RCC 7860 (cell line): ENCODE measurements around the gene TJP2.

Source experiments
- DNase-seq: peaks from one replicate; pipeline ENCODE4 v3.0.0-alpha.2; 2015; ENCODE audit warnings: low spot score
- FAIRE-seq: peaks from 2 replicates; lab custom pipeline; 2012; peaks lifted over from hg19 to GRCh38; lab: Jason Lieb, UNC

The TJP2 gene

DNA sequence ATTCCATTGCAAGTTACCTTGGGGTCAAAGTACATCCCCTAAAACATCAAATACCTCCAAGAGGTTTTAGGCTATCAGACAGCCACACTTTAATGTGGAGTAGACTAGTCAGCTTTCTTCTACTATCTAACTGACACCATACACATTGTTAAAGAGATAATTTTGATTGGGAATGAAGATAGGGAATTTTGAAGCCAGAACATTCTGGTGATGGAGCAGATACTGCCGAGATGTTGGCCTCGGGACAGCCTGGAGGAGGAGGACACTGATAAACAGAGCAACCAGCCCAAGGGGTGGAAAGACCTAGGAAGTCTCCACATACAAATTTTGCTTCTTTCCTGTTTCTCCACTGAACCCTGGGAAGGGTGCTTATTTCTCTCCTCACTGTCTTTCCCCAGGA is 14.9 kb downstream of the TJP2 start:
- DNase-seq: no peak
- no peak for FAIRE-seq

DNA sequence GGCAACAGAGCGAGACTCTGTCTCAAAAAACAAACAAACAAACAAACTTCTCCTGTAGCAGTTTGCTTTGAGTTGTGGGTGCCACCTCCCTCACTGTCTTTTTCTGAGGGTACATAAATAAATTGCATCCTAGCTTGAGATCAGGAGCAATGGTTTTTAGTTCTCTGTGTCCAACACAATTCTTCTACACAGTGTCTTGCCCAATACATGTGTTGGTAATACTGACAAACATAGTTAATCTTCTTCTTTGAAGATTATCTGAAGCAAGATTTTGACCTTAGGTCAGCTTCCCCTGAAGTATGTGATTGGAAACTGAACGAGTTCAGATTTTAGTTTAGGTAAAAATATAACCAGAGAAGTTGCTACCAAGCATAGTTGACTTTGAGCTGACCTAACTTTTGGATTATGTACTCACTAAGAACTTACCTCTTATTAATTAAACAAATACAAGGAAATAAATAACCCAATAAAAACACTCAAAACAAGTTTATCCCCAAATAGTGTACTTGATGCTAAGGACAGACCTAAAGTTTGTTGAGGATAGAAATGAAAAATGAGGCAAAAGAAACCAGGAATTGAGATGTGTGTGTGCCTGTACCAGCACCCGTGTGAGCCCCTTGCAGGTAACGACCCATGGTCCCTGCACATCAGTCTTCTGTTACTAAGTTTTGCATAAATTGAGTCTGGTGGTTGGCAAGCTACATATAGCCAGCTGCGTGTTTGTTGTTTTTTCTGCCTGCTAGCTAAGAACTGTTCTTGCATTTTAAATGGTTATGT is 16.2 kb downstream of the TJP2 start:
- FAIRE-seq: no peak
- no peak for DNase-seq

DNA sequence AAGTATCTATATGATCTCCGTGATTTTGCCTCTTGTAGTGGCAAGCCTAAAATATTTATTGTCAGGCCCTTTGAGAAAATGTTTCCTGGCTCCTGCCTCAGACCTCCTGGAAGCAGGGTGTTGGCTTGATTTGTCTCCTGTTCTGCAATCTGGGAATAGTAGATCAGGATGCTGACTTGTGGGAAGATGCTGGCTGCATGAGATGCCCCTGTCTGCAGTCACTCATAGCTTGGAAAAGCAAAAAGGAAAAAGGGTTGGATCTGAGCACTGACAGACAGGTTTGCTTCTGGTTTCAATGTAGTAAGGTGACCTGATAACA is 16.7 kb downstream of the TJP2 start:
- DNase-seq (no peak), FAIRE-seq (no peak)

DNA sequence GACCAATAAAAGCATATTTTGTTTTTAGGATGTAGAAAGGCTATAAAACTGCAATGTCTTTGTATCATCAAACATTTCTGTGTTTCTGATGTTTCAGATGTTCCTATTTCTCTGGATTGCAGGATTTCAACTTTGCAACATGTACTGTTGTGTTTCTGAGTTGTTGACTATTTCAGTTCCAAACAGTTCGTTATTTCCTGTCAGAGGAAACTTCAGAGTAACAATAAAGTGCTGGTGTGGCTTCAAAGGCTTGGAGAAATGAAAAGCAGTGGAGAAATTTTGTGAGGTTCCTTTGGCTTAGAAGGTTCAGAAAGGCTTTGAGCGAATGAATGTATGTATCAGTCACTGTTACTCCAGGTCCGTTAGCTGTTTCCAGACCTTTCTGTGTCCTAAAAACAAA is 17.2 kb downstream of the TJP2 start:
- FAIRE-seq: no peak
- DNase-seq: no peak

DNA sequence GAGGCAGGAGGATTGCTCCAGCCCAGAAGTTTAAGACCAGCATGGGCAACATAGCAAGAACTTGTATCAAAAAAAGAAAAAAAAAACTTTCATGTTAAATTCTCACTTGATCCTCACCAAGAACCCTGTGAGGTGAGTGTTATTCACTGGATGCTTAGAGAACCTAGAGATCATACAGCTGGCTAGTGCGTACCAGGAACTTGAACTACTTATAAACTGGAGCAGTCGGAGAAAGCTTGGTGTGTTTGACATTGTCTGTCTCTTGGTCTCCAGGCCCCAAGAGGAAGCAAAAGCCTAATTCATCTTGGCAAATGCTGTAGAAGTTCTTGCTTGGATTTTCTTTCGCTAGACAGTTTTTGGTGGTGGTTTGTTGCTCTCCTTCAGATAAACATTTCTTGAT is 18.1 kb downstream of the TJP2 start:
- no peak for DNase-seq
- no peak for FAIRE-seq

DNA sequence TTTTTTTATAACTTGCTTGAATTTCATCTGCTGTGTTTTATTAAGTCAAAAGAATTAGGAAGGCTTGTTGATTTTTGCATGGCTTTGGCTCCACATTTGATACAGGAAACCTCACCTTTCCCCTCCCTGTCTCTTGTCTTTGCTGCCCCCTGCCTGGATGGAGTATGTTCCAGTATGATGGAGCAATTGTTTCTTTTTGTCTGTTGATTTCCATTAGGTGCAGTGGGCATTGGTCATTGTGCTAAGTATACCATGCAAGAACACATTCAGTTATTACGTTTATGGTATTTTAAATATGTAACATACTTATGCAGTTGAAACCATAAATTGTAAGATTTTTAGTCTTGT is 19.6 kb downstream of the TJP2 start:
- FAIRE-seq (no peak), DNase-seq (peak; percentile 13)

DNA sequence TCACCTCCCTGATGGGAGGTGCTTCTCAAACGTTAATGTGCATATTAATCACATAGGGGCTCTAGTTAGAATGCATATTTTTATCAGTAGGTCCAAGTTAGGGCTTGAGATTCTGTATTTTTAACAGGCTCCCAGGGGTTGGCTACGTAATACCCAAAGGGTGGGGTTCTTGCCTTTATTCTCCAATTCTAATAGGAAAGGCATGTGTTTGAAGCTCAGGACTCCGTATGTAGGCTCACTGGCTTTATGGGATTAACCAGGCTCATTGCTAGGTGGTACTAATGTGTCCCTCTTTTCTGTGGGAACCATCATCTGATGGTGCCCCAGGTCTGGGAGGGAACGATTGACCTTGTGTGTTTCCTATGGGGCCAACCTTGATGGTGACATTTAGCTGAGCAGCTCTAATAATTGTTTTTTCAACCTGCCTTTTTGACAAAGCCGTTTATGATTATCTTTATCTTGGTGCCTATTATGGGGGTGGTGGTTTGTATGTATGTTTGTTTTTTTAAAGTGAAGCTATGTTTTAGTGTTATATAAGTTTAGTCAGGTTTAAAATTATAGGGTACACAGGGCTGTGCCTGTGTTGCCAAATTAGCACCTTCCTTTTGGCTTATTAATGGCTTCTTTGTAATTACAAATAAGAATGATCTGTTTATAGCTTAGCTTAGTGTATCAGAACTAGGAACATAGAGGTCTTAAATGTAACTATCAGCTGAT is 20.8 kb downstream of the TJP2 start:
- FAIRE-seq: no peak
- no peak for DNase-seq

DNA sequence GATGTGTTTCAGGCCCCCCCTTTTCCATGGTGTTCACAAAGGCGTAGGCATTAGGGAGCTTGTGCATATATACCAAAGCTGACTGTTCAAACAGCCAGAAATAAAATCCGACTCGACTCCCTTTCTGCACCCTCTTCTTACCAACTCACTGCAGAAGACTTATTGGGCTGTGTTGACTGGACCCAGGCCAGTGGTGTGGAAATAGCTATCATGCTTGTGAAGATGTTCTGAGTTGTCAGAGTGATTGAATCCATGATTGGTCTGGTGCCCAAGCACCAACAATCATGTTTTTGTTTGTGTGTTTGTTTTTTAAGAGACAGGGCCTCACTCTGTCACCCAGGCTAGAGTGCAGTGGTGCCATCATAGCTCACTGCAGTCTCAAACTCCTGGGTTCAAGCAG is 21.6 kb downstream of the TJP2 start:
- FAIRE-seq (no peak), DNase-seq (no peak)

DNA sequence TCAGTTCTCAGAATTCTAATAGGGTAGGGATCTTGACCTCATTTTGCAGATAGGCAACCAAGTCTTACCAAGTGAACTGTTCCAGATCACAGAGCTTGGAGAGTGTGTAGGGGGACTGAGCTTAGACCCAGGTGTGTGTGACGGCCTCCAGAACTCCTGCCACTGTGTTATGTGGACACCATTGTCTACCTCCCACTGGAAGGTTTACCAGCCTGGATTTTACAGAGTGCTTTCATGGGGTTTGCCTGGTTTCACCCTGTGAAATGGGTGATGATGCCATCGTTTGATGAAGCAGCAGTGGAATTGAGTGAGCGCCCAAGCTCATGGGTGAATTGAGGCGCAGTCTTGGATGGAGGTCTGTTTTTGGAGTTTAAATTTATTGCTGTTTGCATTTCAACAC is 23.6 kb downstream of the TJP2 start:
- FAIRE-seq: no peak
- DNase-seq: no peak

DNA sequence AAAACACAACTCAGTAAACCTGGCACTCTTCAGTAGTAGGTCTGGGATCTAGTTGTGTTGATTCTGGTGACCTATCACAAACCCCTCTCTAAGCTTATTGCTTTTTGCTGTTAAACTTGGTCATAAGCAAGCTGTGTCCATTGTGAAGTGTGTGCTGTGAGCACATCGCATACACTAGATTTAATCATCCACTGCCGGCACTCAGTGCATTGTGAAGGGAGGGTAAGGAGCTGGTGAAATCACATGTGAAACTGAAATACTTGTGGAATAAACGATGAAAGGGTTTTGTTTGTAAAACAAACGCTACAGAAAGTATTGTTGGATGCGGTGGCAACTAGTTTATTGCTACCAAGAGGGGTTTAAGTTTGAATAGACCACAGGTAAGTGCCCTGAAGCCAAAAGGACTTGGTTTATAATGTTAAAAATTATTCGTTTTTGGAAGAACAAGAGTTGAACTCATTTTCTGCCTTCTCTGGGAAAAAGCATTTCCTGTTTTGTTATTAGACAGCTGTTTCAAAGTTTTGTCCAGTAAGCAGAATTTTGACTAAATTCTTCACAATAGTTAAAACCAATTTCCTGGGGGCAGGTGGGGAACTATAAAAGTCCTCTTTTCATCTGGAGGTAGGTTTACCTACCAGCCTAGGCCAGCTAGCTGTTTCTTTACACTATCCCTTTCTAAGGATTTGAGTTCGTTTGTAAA is 24.6 kb downstream of the TJP2 start:
- DNase-seq: no peak
- no peak for FAIRE-seq

DNA sequence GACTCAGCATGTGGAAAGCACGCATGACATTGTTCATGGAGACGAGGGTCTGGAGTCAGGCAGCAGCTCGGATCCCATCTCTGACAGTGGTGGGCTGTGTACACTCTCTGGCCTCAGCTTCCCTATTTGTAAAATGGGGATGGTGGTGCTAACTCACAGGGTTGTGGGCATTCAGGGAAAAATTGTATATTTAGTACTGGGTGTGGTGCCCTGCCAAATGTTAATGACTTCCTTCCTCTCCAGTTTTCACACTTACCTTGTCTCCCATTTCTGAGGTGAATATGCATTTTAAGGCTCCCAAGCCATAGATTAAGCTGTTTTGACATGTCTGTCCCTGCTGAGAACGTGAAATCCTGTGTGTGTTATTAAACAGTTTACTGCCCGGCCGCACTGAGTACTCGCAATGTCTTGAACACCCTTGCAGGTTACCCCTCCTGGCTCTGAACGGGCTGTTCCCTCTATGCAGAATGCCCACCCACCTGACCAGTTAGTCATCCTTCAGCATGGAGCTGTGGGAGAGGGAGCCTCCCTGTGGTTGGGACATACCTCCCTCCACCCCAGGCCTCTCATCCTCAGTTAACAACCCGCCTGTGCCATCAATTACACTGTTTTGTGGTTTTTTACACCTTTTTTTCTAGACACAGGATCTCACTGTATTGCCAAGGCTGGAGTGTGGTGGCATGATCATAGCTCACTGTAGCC is 25.8 kb downstream of the TJP2 start:
- DNase-seq (peak; percentile 24), FAIRE-seq (no peak)

DNA sequence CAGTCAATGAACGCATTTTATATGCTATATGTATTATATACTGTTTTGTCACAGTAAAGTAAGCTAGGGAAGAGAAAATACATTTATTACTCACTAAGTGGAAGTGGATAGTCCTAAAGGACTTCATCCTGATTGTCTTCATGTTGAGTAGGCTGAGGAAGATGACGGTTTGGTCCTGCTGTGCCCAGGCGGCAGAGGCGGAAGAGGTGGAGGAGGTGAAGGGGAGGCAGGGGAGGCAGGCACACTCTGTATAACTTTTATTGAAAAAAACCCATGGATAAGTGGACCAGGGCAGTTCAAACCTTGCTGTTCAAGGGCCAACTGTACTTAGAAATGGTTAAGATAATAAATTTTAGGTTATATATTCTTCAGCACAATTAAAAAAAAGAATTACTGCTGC is 28.5 kb downstream of the TJP2 start:
- FAIRE-seq (no peak), DNase-seq (no peak)

DNA sequence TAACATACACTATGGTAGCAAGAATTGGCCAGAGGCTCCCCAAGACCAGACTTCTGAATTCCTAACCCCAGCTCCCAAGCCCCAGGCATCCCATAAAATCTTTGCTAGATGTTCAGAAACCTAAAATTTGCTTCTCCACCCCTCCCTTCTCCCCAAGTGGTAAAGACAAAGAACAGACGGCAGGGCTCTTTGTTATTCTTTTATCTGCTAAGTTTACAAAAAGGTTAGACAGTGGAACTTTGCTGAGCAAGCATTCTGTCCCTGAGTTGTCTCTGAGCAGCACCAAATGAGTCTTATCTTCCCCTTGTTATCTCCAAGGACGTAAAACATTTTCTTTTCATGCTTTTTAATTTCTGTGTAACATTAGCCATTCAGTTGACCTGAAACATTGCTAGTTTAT is 30.2 kb downstream of the TJP2 start:
- no peak for DNase-seq
- no peak for FAIRE-seq

DNA sequence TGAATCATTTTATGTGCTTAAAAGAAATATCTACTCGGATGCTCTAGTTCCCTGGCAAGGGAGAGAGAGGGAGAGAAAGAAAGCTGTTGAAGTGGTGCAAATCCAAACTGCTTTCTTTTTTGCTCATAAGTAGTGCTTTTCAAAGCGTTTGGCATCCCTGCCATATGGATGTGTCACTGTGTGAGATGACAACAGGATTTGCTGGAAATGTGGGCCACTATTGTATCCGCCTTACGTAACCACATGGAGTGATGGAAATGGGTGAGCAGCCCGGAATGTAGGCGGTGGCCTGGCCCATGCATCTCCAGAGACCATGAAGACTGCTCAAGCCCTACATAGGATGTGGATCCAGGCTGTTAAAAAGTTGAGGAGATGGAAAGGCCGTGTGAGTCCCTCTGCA is 30.8 kb downstream of the TJP2 start:
- peak; percentile 21 for DNase-seq
- FAIRE-seq: no peak

DNA sequence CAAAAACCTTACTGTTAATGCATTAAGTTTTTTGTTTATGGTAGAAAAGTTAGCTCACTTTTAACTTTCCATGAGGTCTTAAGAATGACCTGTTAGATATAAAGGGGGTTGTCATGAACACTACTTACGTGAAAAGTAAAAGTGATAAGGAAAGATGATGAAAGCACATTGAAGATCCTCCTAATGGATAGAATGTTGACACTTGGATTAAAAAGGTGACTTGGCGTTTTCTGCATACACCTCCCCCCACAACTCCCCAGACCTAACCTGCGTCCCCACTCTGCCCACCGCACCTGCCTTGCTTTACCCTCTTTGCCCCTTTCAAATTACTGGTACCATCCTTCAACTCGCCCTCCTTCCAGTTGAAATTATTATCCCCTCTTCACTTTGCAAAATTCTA is 32.0 kb downstream of the TJP2 start:
- FAIRE-seq (no peak), DNase-seq (no peak)

DNA sequence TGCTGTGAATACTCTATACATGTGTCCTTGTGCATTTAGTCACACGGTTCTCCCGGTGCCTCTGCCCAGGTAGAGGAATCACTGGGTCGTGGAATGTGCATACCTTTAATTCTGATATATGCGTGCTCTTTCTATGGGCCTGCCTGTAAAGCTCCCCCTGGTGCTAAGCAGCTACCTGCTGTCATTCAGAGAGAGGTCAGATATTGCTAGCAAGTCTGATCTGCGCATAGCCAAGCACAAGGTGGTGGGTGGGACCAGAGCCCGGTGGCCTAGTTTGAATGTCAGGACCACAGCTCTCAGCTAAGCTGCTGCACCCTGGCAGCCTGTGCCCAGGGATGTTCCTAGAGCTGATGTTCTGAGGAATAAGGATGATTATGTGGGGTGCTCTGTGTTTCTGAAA is 33.4 kb downstream of the TJP2 start:
- FAIRE-seq (no peak), DNase-seq (no peak)

DNA sequence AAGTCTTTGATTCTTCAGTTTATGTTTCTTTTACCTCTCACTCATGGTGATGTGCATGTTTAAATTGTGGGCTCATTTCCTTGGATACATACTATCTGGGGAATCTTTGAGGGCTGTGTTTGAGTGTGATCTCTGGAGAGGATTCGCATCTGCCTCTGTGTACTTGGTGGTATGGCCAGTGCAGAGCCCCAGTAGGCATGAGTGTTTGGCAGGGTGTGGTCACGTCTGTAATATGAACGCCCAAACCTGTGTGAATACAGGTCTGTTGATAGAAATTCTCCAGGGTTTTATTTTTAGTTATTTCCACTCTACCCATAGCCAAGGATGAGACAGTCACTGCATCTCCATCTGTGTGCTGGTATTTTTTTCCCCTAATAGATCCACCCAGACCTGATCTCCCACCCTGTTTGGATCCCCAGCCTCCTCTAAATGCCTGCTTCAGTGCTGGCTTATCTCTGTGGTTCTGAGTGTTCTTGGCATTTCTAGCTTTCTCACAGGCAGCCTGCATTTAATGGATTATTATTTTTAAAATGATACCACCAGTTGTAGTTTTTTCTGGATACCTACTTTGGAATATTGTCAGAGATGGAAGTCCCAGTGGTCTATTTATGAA is 37.5 kb downstream of the TJP2 start:
- DNase-seq (no peak), FAIRE-seq (no peak)

DNA sequence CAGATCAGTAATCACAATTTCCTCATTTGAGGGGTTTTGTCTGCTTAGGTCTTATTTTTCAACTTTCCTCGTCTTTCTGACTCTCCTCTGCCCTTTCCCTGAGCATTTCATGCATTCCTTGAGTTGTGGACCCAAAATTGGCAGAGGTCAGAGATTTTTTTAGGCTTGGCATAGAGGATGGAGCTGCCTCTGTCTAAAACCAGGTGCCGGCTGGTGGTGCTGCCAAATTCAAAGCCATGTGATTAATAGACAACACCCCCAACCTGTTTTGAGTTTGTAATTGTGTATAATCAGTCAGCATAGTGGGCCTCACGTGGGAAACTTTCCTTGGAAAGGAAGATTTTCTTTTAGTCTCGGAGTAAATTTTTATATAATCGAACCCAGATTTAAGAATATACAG is 39.6 kb downstream of the TJP2 start:
- no peak for DNase-seq
- FAIRE-seq: no peak

DNA sequence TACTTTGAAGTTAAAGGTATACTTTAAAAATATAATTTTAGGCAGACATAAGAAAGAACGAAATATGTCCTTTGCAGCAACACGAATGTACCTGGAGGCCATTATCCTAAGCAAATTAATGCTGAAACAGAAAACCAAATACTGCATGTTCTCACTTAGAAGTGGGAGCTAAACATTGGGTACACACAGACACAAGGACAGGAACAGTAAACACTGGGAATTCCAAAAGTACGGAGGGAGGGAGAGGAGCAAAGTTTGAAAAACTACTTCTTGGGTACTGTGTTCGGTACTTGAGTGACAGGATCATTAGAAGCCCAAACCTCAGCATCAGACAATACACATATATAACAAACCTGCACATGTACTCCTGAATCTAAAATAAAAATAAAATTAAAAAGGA is 40.9 kb downstream of the TJP2 start:
- FAIRE-seq (no peak), DNase-seq (no peak)

DNA sequence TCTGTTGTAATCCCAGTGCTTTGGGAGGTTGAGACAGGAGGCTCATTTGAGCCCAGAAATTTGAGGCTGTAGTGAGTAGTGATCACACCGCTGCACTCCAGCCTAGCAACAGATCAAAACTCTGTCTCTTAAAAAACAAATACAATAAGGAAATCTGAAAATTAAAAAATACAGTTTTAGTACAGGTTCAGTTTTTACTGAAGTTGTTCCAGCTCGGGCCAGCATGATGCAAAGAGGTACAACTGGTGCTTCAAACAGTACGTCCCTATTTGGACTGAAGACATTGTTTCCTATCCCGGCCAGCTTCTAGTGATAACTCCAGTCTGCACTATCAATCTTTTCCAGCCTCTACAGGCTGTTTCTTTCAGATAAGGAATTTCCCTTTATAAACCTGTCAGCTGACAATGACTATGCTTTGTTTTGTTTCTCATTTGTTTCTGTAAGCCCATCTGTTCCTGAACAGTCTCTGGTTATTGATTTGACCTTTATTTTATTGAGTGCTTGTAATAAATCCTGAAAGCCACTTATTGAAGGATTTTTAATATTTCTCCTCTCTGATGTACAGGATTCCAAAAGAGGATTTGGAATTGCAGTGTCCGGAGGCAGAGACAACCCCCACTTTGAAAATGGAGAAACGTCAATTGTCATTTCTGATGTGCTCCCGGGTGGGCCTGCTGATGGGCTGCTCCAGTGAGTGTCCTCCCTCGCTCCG is 41.9 kb downstream of the TJP2 start:
- FAIRE-seq (no peak), DNase-seq (no peak)

DNA sequence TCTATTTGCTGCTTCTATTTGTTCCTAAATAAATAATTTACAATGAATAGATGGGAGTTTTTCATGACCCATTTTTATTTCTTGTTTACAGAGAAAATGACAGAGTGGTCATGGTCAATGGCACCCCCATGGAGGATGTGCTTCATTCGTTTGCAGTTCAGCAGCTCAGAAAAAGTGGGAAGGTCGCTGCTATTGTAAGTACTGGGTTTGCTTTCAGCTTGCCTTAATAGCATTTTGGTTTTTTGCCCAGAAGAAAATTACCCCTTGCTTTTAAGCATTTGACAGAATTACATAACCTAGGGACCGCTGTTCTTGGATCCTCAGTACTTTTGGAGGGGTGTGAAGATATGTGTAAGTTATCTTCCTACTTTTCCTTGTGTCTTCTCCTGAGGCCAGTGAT is 44.1 kb downstream of the TJP2 start:
- no peak for DNase-seq
- FAIRE-seq: no peak
